Right lobe of liver (tissue), 6 donors: ENCODE data around the gene MEP1B. TPM values are rescaled to one million over a fixed set of nuclear protein-coding genes. Genes with fewer than 3 reads are reported as not detected.
"Not testable (repeated sequence)": the region's sequence is repeated elsewhere in the genome, so short reads cannot be mapped to it uniquely, and the experiment has no call there.

Experiments
- ATAC-seq, 4 donors: fragments of 200-7000 bp; cut with Tn5 transposase; one replicate each; pipeline ENCODE4 v1.9.1; 2020; ENCODE audit warnings: mild to moderate bottlenecking in 4 of 4, moderate library complexity in 4 of 4
- DNase-seq, 3 donors: peaks; one replicate each; pipeline ENCODE4 v3.0.0-alpha.2; 2020
- H3K27ac ChIP-seq, 3 donors: fragments of 200-600 bp; one replicate each; pipeline ENCODE4 v1.8.0; 2022
- H3K27me3 ChIP-seq, 2 donors: fragments of 200-600 bp; one replicate each; pipeline ENCODE4 v1.8.0; 2022
- H3K36me3 ChIP-seq, 4 donors: fragments of 200-600 bp; sonication (generic) in 1 of 4; one replicate each; pipeline versions ENCODE4 v1.5.1 to v1.8.0; 2017 to 2022; ENCODE audit warnings: control low read depth in 1 of 4
- H3K4me1 ChIP-seq, 4 donors: fragments of 200-600 bp; sonication (generic) in 1 of 4; one replicate each; pipeline versions ENCODE4 v1.5.1 to v1.8.0; 2017 to 2022; ENCODE audit warnings: control low read depth in 1 of 4
- H3K4me3 ChIP-seq, 3 donors: fragments of 200-600 bp; one replicate each; pipeline ENCODE4 v1.8.0; 2022
- H3K9me3 ChIP-seq, 4 donors: fragments of 200-600 bp; sonication (generic) in 1 of 4; one replicate each; pipeline versions ENCODE4 v1.5.1 to v1.8.0; 2017 to 2022; ENCODE audit warnings: control low read depth in 1 of 4
- CTCF ChIP-seq, 4 donors: fragments of 200-600 bp in 3 of 4; fragments of 450-650 bp in 1 of 4; IDR thresholded peaks; one replicate each; pipeline versions ENCODE4 v1.5.1 to v1.8.0; 2016 to 2022; ENCODE audit warnings: antibody characterized with exemption in 4 of 4, mild to moderate bottlenecking in 2 of 4
- POLR2A ChIP-seq: fragments of 450-650 bp; IDR thresholded peaks from one replicate; pipeline ENCODE4 v1.6.1; 2017; ENCODE audit warnings: antibody characterized with exemption, mild to moderate bottlenecking
- WGBS: methylation state at CpG from one replicate; pipeline ENCODE4 v1.1.6; 2018; ENCODE audit warnings: low coverage, low lambda C conversion rate; ENCODE audit not compliant: insufficient coverage; ENCODE audit errors: missing lambda C conversion rate; 5-methylcytosine and 5-hydroxymethylcytosine counted together
- intact Hi-C, 2 donors: fragments of 100-400 bp; cut with DNase I; formaldehyde crosslinking; loops; one replicate each; pipeline versions ENCODE4 v1.11.2 to v1.14.1; 2022
- total RNA-seq, 6 experiments: library from RNA; depleted of rRNA in 2 of 6; stranded (reverse); fragments of >200 nt in 2 of 6; fragmentation: NEBNext Ultra II Directional in 3 of 6; extraction: Animal tissue kit (Norgen Biotek cat#: 25700) in 3 of 6; gene quantifications; one replicate each; pipeline versions ENCODE4 v1.1.0 to v1.2.4, GENCODE V29; 2016 to 2023
- donor health status: DM: no; HTN: yes; CAD: no.
- donor health status: DM: no; HTN: no; CAD: no.
- donor health status: DM: no; HTN: no; CAD: no.
- donor health status: DM: no; HTN: yes; CAD: no.
- donor health status: DM: no; HTN: yes; CAD: no.

MEP1B gene
- total RNA-seq, 6 experiments from 2014 or later = 0.56 to 1.7 (median 0.66) TPM; not detected in 2

- no peak overlapping the region for H3K27ac ChIP-seq
- intact Hi-C loops = no loop called here
- ATAC-seq = no peak
- no peaks in the 10 kb centered on the region for H3K4me1 ChIP-seq
- WGBS = 73% methylated on average over 3 of the region's 3 CpGs
- DNase-seq = no peak
- H3K4me3 ChIP-seq = no peak overlapping the region
- H3K27me3 ChIP-seq = no peaks in the 10 kb centered on the region
- TF ChIP-seq POLR2A = no peak
- TF ChIP-seq CTCF (IDR thresholded peaks at IDR 0.05) = no peak
- H3K9me3 ChIP-seq = no peaks in the 10 kb centered on the region
- H3K36me3 ChIP-seq = no peaks in the 10 kb centered on the region
Observed at GRCh38 chr18:32173654-32174053, 16.2 kb upstream of the MEP1B start.

GRCh38 chr18:32174719-32175118 lies 15.1 kb upstream of the MEP1B start:
- Histone ChIP-seq H3K9me3 (no peaks in the 10 kb centered on the region), H3K36me3 (no peaks in the 10 kb centered on the region), H3K27me3 (no peaks in the 10 kb centered on the region), H3K4me3 (no peak overlapping the region), H3K27ac (no peak overlapping the region), H3K4me1 (no peaks in the 10 kb centered on the region)
- ATAC-seq = no peak
- 83% methylated on average over 6 of the region's 7 CpGs for WGBS
- DNase-seq = no peak
- TF ChIP-seq POLR2A (no peak), CTCF (IDR thresholded peaks at IDR 0.05) (no peak)
- intact Hi-C loops = no loop called here

- Histone ChIP-seq H3K27ac (no peak overlapping the region), H3K9me3 (no peaks in the 10 kb centered on the region), H3K36me3 (no peaks in the 10 kb centered on the region), H3K27me3 (no peaks in the 10 kb centered on the region), H3K4me1 (no peaks in the 10 kb centered on the region), H3K4me3 (no peak overlapping the region)
- TF ChIP-seq CTCF (IDR thresholded peaks at IDR 0.05) = no peak
- TF ChIP-seq POLR2A = no peak
- WGBS = 81% methylated on average over 1 of the region's 1 CpG
- intact Hi-C loops = no loop called here
- DNase-seq = no peak
- no peak for ATAC-seq
Observed at GRCh38 chr18:32175265-32175664, 14.6 kb upstream of the MEP1B start.

GRCh38 chr18:32176745-32177144 lies 13.1 kb upstream of the MEP1B start:
- H3K27me3 ChIP-seq, H3K27ac ChIP-seq, H3K4me3 ChIP-seq, H3K9me3 ChIP-seq, H3K4me1 ChIP-seq, intact Hi-C loops, DNase-seq, H3K36me3 ChIP-seq, ATAC-seq: not testable (repeated sequence)
- 91% methylated on average over 1 of the region's 1 CpG for WGBS

- no peaks in the 10 kb centered on the region for H3K4me1 ChIP-seq
- no peaks in the 10 kb centered on the region for H3K36me3 ChIP-seq
- H3K27me3 ChIP-seq = no peaks in the 10 kb centered on the region
- no peaks in the 10 kb centered on the region for H3K9me3 ChIP-seq
- TF ChIP-seq CTCF (IDR thresholded peaks at IDR 0.05) (no peak), POLR2A (no peak)
- WGBS = 76% methylated on average over 3 of the region's 3 CpGs
- H3K27ac ChIP-seq = no peak overlapping the region
- ATAC-seq = no peak
- no peak overlapping the region for H3K4me3 ChIP-seq
- intact Hi-C loops = no loop called here
- no peak for DNase-seq
Observed at GRCh38 chr18:32177530-32177929, 12.3 kb upstream of the MEP1B start.
